CD14-positive monocyte (primary cell): Measurements from ENCODE around the gene ZFHX3. TPM values are rescaled to one million over a fixed set of nuclear protein-coding genes. Genes with fewer than 3 reads are reported as not detected.

Experiments used
- DNase-seq, 3 donors: peaks; one replicate each; pipeline ENCODE4 v3.0.0-alpha.2; 2011 to 2022
- H2AFZ ChIP-seq: 2 replicates; pipeline ENCODE4 v1.6.0; 2012; ENCODE audit warnings: mild to moderate bottlenecking, low read depth, low read length, inconsistent platforms; ENCODE audit not compliant: insufficient read depth, poor library complexity, severe bottlenecking
- H3K27ac ChIP-seq, 2 donors: 1 replicate in 1 of 2; 2 replicates in 1 of 2; pipeline ENCODE4 v1.5.1; 2012 to 2013; ENCODE audit warnings: low read length in 2 of 2, control low read depth in 1 of 2, inconsistent platforms in 1 of 2, low read depth in 1 of 2, mild to moderate bottlenecking in 1 of 2
- H3K27me3 ChIP-seq, 2 donors: one replicate each; pipeline versions ENCODE4 v1.6.0 to v1.6.1; 2011 to 2013; ENCODE audit warnings: low read length in 2 of 2; ENCODE audit not compliant: control insufficient read depth in 2 of 2, insufficient read depth in 2 of 2
- H3K36me3 ChIP-seq, 2 donors: replicated peaks in 1 of 2; 1 replicate in 1 of 2; 2 replicates in 1 of 2; pipeline versions ENCODE4 v1.5.1 to v1.6.1; 2012 to 2013; ENCODE audit warnings: low read length in 2 of 2, control low read depth in 1 of 2, inconsistent platforms in 1 of 2, mild to moderate bottlenecking in 1 of 2; ENCODE audit not compliant: insufficient read depth in 2 of 2, control insufficient read depth in 1 of 2
- H3K4me1 ChIP-seq, 2 donors: 1 replicate in 1 of 2; 2 replicates in 1 of 2; pipeline versions ENCODE4 v1.5.1 to v1.6.1; 2012 to 2013; ENCODE audit warnings: low read length in 2 of 2, control low read depth in 1 of 2, inconsistent platforms in 1 of 2, mild to moderate bottlenecking in 1 of 2, moderate library complexity in 1 of 2; ENCODE audit not compliant: insufficient read depth in 2 of 2, control insufficient read depth in 1 of 2
- H3K4me2 ChIP-seq: replicated peaks from 2 replicates; pipeline ENCODE3; 2012; ENCODE audit warnings: low read length, moderate library complexity, mild to moderate bottlenecking; ENCODE audit not compliant: poor library complexity, severe bottlenecking; ENCODE audit errors: extremely low read depth
- H3K4me3 ChIP-seq, 3 experiments: fragments of 200-600 bp in 1 of 3; sonication (generic) in 1 of 3; replicated peaks in 1 of 3; 1 replicate in 2 of 3; 2 replicates in 1 of 3; pipeline ENCODE4 v1.5.1; 2011 to 2013; ENCODE audit warnings: low read length in 3 of 3, mild to moderate bottlenecking in 3 of 3, control low read depth in 2 of 3, low read depth in 2 of 3, inconsistent platforms in 1 of 3, moderate library complexity in 1 of 3
- H3K79me2 ChIP-seq: 2 replicates; pipeline ENCODE4 v1.6.0; 2012; ENCODE audit warnings: mild to moderate bottlenecking, control low read depth, inconsistent platforms, low read length, moderate library complexity; ENCODE audit not compliant: insufficient read depth
- H3K9ac ChIP-seq: 2 replicates; pipeline ENCODE4 v1.6.0; 2017; ENCODE audit warnings: low read length, mild to moderate bottlenecking; ENCODE audit not compliant: insufficient read depth, poor library complexity, severe bottlenecking
- H3K9me3 ChIP-seq, 2 donors: replicated peaks in 1 of 2; 1 replicate in 1 of 2; 2 replicates in 1 of 2; pipeline versions ENCODE4 v1.5.1 to v1.6.1; 2012 to 2013; ENCODE audit warnings: low read length in 2 of 2, control low read depth in 1 of 2; ENCODE audit not compliant: control insufficient read depth in 1 of 2, insufficient read depth in 1 of 2
- H4K20me1 ChIP-seq: 2 replicates; pipeline ENCODE4 v1.6.0; 2012; ENCODE audit warnings: mild to moderate bottlenecking, low read length, control low read depth, moderate library complexity; ENCODE audit not compliant: insufficient read depth
- H3K27ac Mint-ChIP-seq, 7 donors: one replicate each; pipeline ENCODE4 v1.8.0; 2020; ENCODE audit warnings: mild to moderate bottlenecking in 7 of 7, mixed read lengths in 7 of 7, moderate library complexity in 6 of 7, inconsistent platforms in 2 of 7
- H3K27me3 Mint-ChIP-seq, 3 donors: one replicate each; pipeline ENCODE4 v1.8.0; 2021 to 2022; ENCODE audit warnings: low read depth in 3 of 3, mild to moderate bottlenecking in 3 of 3, mixed read lengths in 3 of 3, moderate library complexity in 3 of 3, inconsistent platforms in 1 of 3
- H3K36me3 Mint-ChIP-seq, 2 donors: one replicate each; pipeline ENCODE4 v1.8.0; 2020; ENCODE audit warnings: mixed read lengths in 2 of 2, inconsistent platforms in 1 of 2, mild to moderate bottlenecking in 1 of 2
- H3K4me1 Mint-ChIP-seq: one replicate; pipeline ENCODE4 v1.8.0; 2020; ENCODE audit warnings: mild to moderate bottlenecking, mixed read lengths
- H3K4me3 Mint-ChIP-seq, 2 donors: one replicate each; pipeline ENCODE4 v1.8.0; 2020; ENCODE audit warnings: mild to moderate bottlenecking in 2 of 2, mixed read lengths in 2 of 2, moderate library complexity in 1 of 2
- H3K9me3 Mint-ChIP-seq, 7 donors: one replicate each; pipeline ENCODE4 v1.8.0; 2020 to 2022; ENCODE audit warnings: mixed read lengths in 7 of 7, mild to moderate bottlenecking in 6 of 7, moderate library complexity in 6 of 7, inconsistent platforms in 2 of 7
- WGBS: methylation state at CpG from one replicate; pipeline ENCODE4 v1.1.5; 2013; ENCODE audit warnings: missing lambda C conversion rate; ENCODE audit not compliant: insufficient coverage; 5-methylcytosine and 5-hydroxymethylcytosine counted together
- intact Hi-C, 2 donors: fragments of 100-400 bp; cut with micrococcal nuclease; formaldehyde crosslinking; loops; one replicate each; pipeline versions ENCODE4 v1.15.0 to v1.15.1; 2023
- polyA plus RNA-seq, 3 donors: library from polyadenylated mRNA; depleted of rRNA in 1 of 3; unstranded in 2 of 3; stranded (reverse) in 1 of 3; fragments of 300-500 nt in 2 of 3; fragments of >200 nt in 1 of 3; fragmentation: Illumina TruSeq in 2 of 3; gene quantifications; 1 replicate in 2 of 3; 2 replicates in 1 of 3; pipeline ENCODE4 v1.2.3, GENCODE V29; 2012 to 2021
- TF ChIP-seq, protein P1 (sequence below): fragments of 200-600 bp; IDR thresholded peaks from one replicate; pipeline ENCODE4 v1.8.0; 2022; ENCODE audit warnings: antibody characterized with exemption, mild to moderate bottlenecking

ZFHX3 gene
- polyA plus RNA-seq, 3 donors = 0.42 to 4.2 (median 0.43) TPM

DNA sequence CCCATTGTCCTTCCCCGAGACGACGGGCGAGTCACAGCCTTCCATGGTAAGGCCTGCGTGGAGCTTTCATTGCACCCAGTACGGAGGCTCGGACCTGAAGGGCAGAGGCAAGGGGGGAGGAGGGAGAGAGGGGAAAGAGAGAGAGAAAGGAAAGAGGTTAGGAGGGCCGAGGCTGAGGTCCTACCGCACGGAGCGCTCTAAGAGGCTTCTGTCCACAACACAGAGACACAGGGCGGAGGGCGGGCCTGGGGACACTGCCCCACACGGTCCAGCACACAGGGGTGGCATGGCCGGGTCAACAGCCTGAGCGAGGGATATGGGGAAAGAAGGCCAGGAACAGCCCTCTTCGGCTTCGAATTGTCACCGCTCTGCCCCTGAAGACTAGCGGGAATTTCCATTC, 87.8 kb downstream of the ZFHX3 start:
- no peak for DNase-seq

DNA sequence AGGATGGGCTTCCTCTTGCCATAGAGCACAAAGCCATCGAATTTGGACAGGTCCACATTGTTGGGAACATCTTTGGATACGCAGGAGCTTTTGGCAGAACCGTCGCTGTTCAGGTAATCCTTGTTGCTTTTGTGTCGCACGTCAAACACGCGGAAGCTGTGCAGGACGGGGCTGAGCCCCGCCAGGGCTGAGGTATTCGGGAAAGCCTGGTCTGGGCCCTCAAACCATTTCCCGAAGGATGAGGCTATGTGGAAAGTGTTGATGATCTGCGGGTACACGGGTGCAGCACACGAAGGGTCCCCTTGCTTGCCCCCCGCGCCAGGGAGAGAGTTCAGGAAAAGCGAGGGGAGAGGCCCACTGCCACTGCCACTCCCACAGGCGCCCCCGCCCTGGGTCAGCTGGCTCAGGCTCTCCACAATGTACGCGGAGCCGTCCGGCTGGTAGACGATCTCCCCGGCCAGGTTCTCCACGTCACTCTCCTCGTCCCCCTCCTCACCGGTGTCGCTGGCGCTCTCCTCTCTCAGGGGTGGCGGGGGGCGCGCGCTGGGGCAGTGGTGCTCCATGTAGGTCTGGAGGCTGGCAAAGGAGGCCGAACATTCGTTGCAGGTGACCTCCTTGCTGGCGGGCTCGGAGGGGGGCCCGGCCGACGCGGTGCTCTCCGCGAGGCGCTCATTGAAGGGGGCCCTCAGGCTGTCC, 88.5 kb downstream of the ZFHX3 start:
- Mint-ChIP-seq H3K4me3 (no peak overlapping the region), H3K27ac (peak overlapping the region in 2 of 7 donors; percentile 2 to 67), H3K4me1 (no peaks in the 10 kb centered on the region), H3K36me3 (peaks cover 33% of the 10 kb centered on the region in 2 donors), H3K9me3 (peaks cover 1 to 13% (median 9%) of the 10 kb centered on the region in 7 donors), H3K27me3 (peaks cover 3 to 6% (median 5%) of the 10 kb centered on the region in 3 donors)
- no peak overlapping the region for H3K9ac ChIP-seq
- TF ChIP-seq, protein P1, sequence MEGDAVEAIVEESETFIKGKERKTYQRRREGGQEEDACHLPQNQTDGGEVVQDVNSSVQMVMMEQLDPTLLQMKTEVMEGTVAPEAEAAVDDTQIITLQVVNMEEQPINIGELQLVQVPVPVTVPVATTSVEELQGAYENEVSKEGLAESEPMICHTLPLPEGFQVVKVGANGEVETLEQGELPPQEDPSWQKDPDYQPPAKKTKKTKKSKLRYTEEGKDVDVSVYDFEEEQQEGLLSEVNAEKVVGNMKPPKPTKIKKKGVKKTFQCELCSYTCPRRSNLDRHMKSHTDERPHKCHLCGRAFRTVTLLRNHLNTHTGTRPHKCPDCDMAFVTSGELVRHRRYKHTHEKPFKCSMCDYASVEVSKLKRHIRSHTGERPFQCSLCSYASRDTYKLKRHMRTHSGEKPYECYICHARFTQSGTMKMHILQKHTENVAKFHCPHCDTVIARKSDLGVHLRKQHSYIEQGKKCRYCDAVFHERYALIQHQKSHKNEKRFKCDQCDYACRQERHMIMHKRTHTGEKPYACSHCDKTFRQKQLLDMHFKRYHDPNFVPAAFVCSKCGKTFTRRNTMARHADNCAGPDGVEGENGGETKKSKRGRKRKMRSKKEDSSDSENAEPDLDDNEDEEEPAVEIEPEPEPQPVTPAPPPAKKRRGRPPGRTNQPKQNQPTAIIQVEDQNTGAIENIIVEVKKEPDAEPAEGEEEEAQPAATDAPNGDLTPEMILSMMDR = no peak
- no peak for DNase-seq
- no peaks in the 10 kb centered on the region for H3K4me1 ChIP-seq
- intact Hi-C loops = loop anchor here in 1 of 2 donors (10.0 kb wide), 1 partner anchor 125 kb away; no protein-coding TSS in a partner anchor
- no peaks in the 10 kb centered on the region for H3K27me3 ChIP-seq
- no peak overlapping the region for H3K4me2 ChIP-seq
- H4K20me1 ChIP-seq = peaks cover 36% of the 10 kb centered on the region
- H3K79me2 ChIP-seq = no peaks in the 10 kb centered on the region
- H3K36me3 ChIP-seq = peaks cover 11 to 26% of the 10 kb centered on the region in 2 donors
- WGBS = 98% methylated on average over 42 of the region's 46 CpGs
- H2AFZ ChIP-seq = no peak overlapping the region
- H3K27ac ChIP-seq = no peak overlapping the region
- H3K9me3 ChIP-seq = peaks cover 0 to 7% of the 10 kb centered on the region in 2 donors
- H3K4me3 ChIP-seq = no peak overlapping the region

More for the DNA sequence above, 87.8 kb downstream of the ZFHX3 start:
- Histone ChIP-seq H3K4me2 (no peak overlapping the region), H3K79me2 (no peaks in the 10 kb centered on the region), H3K9ac (no peak overlapping the region), H3K4me1 (no peaks in the 10 kb centered on the region), H3K9me3 (peaks cover 0 to 7% of the 10 kb centered on the region in 2 donors), H3K36me3 (peaks cover 11 to 26% of the 10 kb centered on the region in 2 donors), H3K4me3 (no peak overlapping the region), H4K20me1 (peaks cover 41% of the 10 kb centered on the region), H2AFZ (no peak overlapping the region), H3K27ac (no peak overlapping the region), H3K27me3 (no peaks in the 10 kb centered on the region)
- no peak overlapping the region for H3K27ac Mint-ChIP-seq
- no peaks in the 10 kb centered on the region for H3K4me1 Mint-ChIP-seq
- intact Hi-C loops = no loop called here
- 97% methylated on average over 17 of the region's 20 CpGs for WGBS
- no peak overlapping the region for H3K4me3 Mint-ChIP-seq
- TF ChIP-seq, protein P1 = no peak
- H3K36me3 Mint-ChIP-seq = peaks cover 33% of the 10 kb centered on the region in 2 donors
- H3K27me3 Mint-ChIP-seq = peaks cover 3 to 6% (median 5%) of the 10 kb centered on the region in 3 donors
- peaks cover 1 to 13% (median 9%) of the 10 kb centered on the region in 7 donors for H3K9me3 Mint-ChIP-seq
